Measurements from ENCODE around the gene TMCC3.

DNA sequence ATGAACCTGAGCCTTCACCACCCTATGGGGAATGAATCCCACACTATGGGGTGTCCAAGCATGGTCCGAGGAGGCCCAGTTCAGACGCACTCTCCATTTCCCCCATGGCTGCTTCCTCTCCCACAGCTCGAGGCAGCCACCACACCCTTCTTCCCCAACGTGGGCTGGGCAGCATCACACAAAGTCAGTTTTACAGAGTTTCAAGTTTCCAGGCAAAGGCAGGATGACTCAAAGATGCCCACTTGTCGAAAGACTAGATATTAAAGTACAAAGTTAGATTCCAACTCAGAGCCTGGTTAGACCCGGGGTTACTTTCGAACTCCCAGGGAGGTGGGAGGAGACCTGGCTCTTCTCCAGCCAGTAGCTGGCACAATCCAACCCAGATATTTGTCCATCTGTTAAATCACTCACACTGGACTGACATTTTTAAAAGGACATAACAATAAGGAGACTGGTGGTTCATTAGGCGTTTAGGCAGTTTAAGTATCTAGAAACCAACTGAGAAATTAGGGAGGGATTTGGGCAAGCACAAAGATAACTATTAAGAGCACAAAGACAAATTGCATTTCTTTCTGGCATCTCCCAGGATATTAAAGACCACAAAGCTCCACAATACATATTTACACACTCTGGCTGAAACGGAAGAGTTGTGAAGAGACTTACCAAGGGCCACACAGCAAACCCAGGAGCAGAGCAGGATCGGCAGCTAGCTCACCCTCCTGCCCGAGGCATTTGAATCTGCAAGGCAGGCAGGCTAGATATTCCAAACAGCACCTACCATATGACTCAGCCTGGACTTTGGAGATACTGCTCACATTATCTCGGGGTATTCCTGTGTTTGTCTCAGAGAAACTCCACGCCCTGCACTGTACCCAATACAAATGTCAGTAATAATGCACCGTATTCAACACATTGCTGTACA lies 34.8 kb downstream of the TMCC3 start:
- TF ChIP-seq, protein P1, sequence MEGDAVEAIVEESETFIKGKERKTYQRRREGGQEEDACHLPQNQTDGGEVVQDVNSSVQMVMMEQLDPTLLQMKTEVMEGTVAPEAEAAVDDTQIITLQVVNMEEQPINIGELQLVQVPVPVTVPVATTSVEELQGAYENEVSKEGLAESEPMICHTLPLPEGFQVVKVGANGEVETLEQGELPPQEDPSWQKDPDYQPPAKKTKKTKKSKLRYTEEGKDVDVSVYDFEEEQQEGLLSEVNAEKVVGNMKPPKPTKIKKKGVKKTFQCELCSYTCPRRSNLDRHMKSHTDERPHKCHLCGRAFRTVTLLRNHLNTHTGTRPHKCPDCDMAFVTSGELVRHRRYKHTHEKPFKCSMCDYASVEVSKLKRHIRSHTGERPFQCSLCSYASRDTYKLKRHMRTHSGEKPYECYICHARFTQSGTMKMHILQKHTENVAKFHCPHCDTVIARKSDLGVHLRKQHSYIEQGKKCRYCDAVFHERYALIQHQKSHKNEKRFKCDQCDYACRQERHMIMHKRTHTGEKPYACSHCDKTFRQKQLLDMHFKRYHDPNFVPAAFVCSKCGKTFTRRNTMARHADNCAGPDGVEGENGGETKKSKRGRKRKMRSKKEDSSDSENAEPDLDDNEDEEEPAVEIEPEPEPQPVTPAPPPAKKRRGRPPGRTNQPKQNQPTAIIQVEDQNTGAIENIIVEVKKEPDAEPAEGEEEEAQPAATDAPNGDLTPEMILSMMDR (IDR thresholded peaks at IDR 0.05): no peak
- no peak for TF ChIP-seq POLR2AphosphoS5 (IDR thresholded peaks at IDR 0.05; ENCODE audit: low read depth, low read length)

Data from Panc1 (cell line).